CD4-positive, alpha-beta T cell treated with Interleukin-17A for 4 hours (primary cell): ENCODE results near the gene PDZD2.
"Not testable (repeated sequence)": the region's sequence is repeated elsewhere in the genome, so short reads cannot be mapped to it uniquely, and the experiment has no call there.

Source experiments
- DNase-seq: peaks from one replicate; pipeline ENCODE4 v3.0.0-alpha.2; 2020; ENCODE audit warnings: mixed read lengths

The PDZD2 gene

GRCh38 chr5:32020946-32021345 lies 382.0 kb downstream of the PDZD2 start:
- no peak for DNase-seq

- DNase-seq: no peak
Measured at GRCh38 chr5:32021771-32022170, 382.8 kb downstream of the PDZD2 start.

GRCh38 chr5:32022638-32023037 lies 383.7 kb downstream of the PDZD2 start:
- no peak for DNase-seq

GRCh38 chr5:32023816-32024215 lies 384.9 kb downstream of the PDZD2 start:
- DNase-seq: no peak

- DNase-seq: no peak
Measured at GRCh38 chr5:32024751-32025150, 385.8 kb downstream of the PDZD2 start.

- no peak for DNase-seq
Measured at GRCh38 chr5:32027093-32027716, 388.3 kb downstream of the PDZD2 start.

- DNase-seq: no peak
Measured at GRCh38 chr5:32027717-32028458, 389.0 kb downstream of the PDZD2 start.

GRCh38 chr5:32029261-32029660 lies 390.3 kb downstream of the PDZD2 start:
- no peak for DNase-seq

- no peak for DNase-seq
Measured at GRCh38 chr5:32029781-32030180, 390.9 kb downstream of the PDZD2 start.

GRCh38 chr5:32030222-32030621 lies 391.3 kb downstream of the PDZD2 start:
- no peak for DNase-seq

GRCh38 chr5:32030686-32031085 lies 391.8 kb downstream of the PDZD2 start:
- no peak for DNase-seq

GRCh38 chr5:32031089-32031488 lies 392.2 kb downstream of the PDZD2 start:
- no peak for DNase-seq

- DNase-seq: no peak
Measured at GRCh38 chr5:32038523-32038922, 399.6 kb downstream of the PDZD2 start.

GRCh38 chr5:32039133-32039532 lies 400.2 kb downstream of the PDZD2 start:
- not testable (repeated sequence) for DNase-seq

- not testable (repeated sequence) for DNase-seq
Measured at GRCh38 chr5:32039601-32040000, 400.7 kb downstream of the PDZD2 start.

GRCh38 chr5:32040181-32040695 lies 401.3 kb downstream of the PDZD2 start:
- not testable (repeated sequence) for DNase-seq

GRCh38 chr5:32042551-32042961 lies 403.6 kb downstream of the PDZD2 start:
- DNase-seq: no peak

GRCh38 chr5:32043105-32043504 lies 404.2 kb downstream of the PDZD2 start:
- DNase-seq: no peak

- no peak for DNase-seq
Measured at GRCh38 chr5:32044434-32044833, 405.5 kb downstream of the PDZD2 start.

- no peak for DNase-seq
Measured at GRCh38 chr5:32044939-32045338, 406.0 kb downstream of the PDZD2 start.

- no peak for DNase-seq
Measured at GRCh38 chr5:32047056-32047455, 408.1 kb downstream of the PDZD2 start.

GRCh38 chr5:32051796-32052195 lies 412.9 kb downstream of the PDZD2 start:
- DNase-seq: no peak

- DNase-seq: no peak
Measured at GRCh38 chr5:32055891-32056866, 417.2 kb downstream of the PDZD2 start.
